ENCODE results near the gene ZKSCAN3. TPM values are rescaled to one million over a fixed set of nuclear protein-coding genes. Genes with fewer than 3 reads are reported as not detected.
A peak's percentile ranks its signal among the peaks of the same experiment; 100 is the strongest.

The ZKSCAN3 gene
- total and polyA plus RNA-seq, 2 of the 8 experiments (the other 6 are each of a cell fraction or from before 2014, with no cell fraction given): 2.7 to 9.8 TPM

DNA sequence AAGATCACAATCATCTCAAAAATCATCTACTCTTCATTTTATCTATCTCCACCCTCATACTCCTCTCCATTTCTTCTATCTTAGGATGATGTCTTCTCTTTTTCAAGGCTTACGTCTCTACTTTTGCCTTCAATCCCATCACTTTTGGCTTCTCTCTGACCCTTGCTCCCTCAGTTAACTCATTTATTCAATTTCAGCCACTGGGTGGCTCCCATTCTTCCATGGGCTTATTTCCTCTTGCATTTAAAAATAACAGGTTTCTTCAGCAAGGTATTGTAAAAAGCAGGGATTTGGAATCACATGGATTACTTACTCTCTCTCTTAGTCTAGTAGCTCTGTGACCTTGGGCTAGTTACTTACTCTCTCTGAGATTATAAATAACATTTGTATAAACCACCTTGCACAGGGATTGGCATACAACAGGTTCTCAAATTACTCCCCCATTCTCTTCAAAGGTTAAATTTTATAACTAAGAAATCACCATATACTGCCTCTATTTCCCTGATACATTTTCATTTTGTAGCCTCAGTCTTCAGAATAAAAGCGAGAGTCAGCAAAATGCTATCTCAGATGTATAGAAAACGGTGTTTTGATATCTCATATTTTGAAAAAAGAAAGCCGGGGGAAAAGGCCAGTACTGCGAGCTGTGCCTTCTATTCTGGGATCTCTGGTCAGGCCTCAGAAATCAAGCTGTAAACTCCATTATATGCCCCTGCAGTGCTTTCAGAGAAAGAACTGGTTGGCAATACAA is 44.3 kb downstream of the ZKSCAN3 start:
- Histone ChIP-seq H3K79me2 (ENCODE audit: control insufficient read depth in 1 of 2, insufficient read depth in 2 of 2, low read length in 2 of 2) (peaks cover 0 to 54% of the 10 kb centered on the region in 2 experiments; a peak in 3 of 4 replicates), H3K23ac (ENCODE audit: insufficient read length) (no peak overlapping the region), H3K23me2 (ENCODE audit: low read depth, low read length) (no peaks in the 10 kb centered on the region), H2BK20ac (ENCODE audit: low read length) (no peak overlapping the region), H2AFZ (ENCODE audit: low read length) (no peak overlapping the region), H2BK5ac (ENCODE audit: low read depth, low read length) (no peak overlapping the region), H4K91ac (replicated peaks; ENCODE audit: insufficient read length, low read length) (no peak overlapping the region), H3K14ac (ENCODE audit: insufficient read length) (no peak overlapping the region), H3K56ac (replicated peaks; ENCODE audit: insufficient read length, low read depth, low read length) (no peak overlapping the region), H3K79me1 (ENCODE audit: low read depth, low read length) (no peaks in the 10 kb centered on the region; the same call in 1 of the 2 replicates), H3K4ac (replicated peaks; ENCODE audit: insufficient read length, low read depth, low read length) (no peak overlapping the region), H2BK15ac (ENCODE audit: low read length) (no peak overlapping the region), H4K20me1 (replicated peaks in 1 of 2; ENCODE audit: control insufficient read depth in 1 of 2, insufficient read depth in 2 of 2, low read length in 2 of 2) (peaks cover 8 to 9% of the 10 kb centered on the region in 2 experiments), H3K27ac (ENCODE audit: low read depth, low read length) (no peak overlapping the region), H3K18ac (ENCODE audit: extremely low read depth, low read length) (no peak overlapping the region), H3K4me1 (replicated peaks in 1 of 4; ENCODE audit: control insufficient read depth in 3 of 4, insufficient read depth in 4 of 4, low read length in 3 of 4) (peaks cover 0 to 2% (median 0%) of the 10 kb centered on the region in 4 experiments; a peak in 3 of 7 replicates), H2BK120ac (replicated peaks; ENCODE audit: low read depth, low read length) (no peak overlapping the region), H3K27me3 (replicated peaks in 1 of 4; ENCODE audit: control insufficient read depth in 3 of 4, extremely low read depth in 1 of 4, insufficient read depth in 3 of 4, low read length in 3 of 4) (no peaks in the 10 kb centered on the region), H2AK5ac (ENCODE audit: low read depth, low read length) (no peak overlapping the region), H3K36me3 (ENCODE audit: control insufficient read depth in 2 of 4, insufficient read depth in 4 of 4, low read length in 3 of 4) (peaks cover 13 to 65% (median 44%) of the 10 kb centered on the region in 4 experiments), H3K9me3 (ENCODE audit: insufficient read depth in 2 of 2, low read depth in 1 of 2, low read length in 1 of 2) (no peaks in the 10 kb centered on the region), H4K5ac (ENCODE audit: insufficient read length, low read depth, low read length) (no peak overlapping the region), H3K4me2 (ENCODE audit: insufficient read depth in 1 of 2, low read depth in 2 of 2, low read length in 2 of 2) (no peak overlapping the region), H3K4me3 (ENCODE audit: extremely low read depth in 1 of 4, insufficient read depth in 2 of 4, low read depth in 3 of 4, low read length in 4 of 4) (no peak overlapping the region), H2BK12ac (ENCODE audit: low read depth, low read length) (no peak overlapping the region), H3K9ac (replicated peaks in 1 of 4; ENCODE audit: extremely low read depth in 1 of 4, low read depth in 3 of 4, low read length in 3 of 4) (no peak overlapping the region), H4K8ac (ENCODE audit: extremely low read depth, insufficient read depth, low read length) (no peak overlapping the region)
- CTCF ChIA-PET (ENCODE audit: partially characterized antibody): interaction anchor here (0.6 to 3.0 kb wide), 6 partner anchors 8 to 1275 kb away, joined by 3 to 12 read pairs (median 4); no protein-coding TSS in a partner anchor
- POLR2A ChIA-PET (ENCODE audit: partially characterized antibody): interaction anchor here (0.6 to 7.1 kb wide), 4 partner anchors 10 to 144 kb away, joined by 3 to 62 read pairs (median 3); no protein-coding TSS in a partner anchor
- WGBS, 2 experiments (ENCODE audit: extremely low coverage in 1 of 2, insufficient coverage in 1 of 2, insufficient read length in 1 of 2, insufficient replicate concordance in 2 of 2, low coverage in 1 of 2, low lambda C conversion rate in 2 of 2, missing lambda C conversion rate in 1 of 2): 86% methylated on average over 5 of the region's 5 CpGs; no CpG with 5 or more reads in 1 of the 2 experiments
- FAIRE-seq (no peak), DNase-seq (ENCODE audit: low read depth in 1 of 2, low spot score in 2 of 2) (no peak)
- peak in 1 of 2 experiments; percentile 2; a peak in 2 of 4 replicates for TF ChIP-seq RAD21 (IDR thresholded peaks at IDR 0.05 in 1 of 2, conservative IDR thresholded peaks at IDR 0.05 in 1 of 2; ENCODE audit: low read depth in 2 of 2, low read length in 2 of 2)
- TF ChIP-seq RBBP5 (IDR thresholded peaks at IDR 0.05; ENCODE audit: borderline replicate concordance, low read depth, low read length): no peak
- TF ChIP-seq, protein P1, sequence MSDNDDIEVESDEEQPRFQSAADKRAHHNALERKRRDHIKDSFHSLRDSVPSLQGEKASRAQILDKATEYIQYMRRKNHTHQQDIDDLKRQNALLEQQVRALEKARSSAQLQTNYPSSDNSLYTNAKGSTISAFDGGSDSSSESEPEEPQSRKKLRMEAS (IDR thresholded peaks at IDR 0.05): no peak
- TF ChIP-seq CBX5 (IDR thresholded peaks at IDR 0.05; ENCODE audit: low read depth, low read length): no peak
- TF ChIP-seq MAFK (IDR thresholded peaks at IDR 0.05; ENCODE audit: low read depth, low read length): no peak
- TF ChIP-seq CHD2 (IDR thresholded peaks at IDR 0.05; ENCODE audit: low read length): no peak

Measured in H1 (cell line).